ENCODE measurements around the gene PGA5. TPM values are rescaled to one million over a fixed set of nuclear protein-coding genes. Genes with fewer than 3 reads are reported as not detected.

PGA5 gene
- total and polyA plus RNA-seq, 10 of the 15 experiments (the other 5 are each of a cell fraction or from before 2014, with no cell fraction given) = not detected

GRCh38 chr11:61277186-61278000 is 36.4 kb downstream of the PGA5 start:
- 73% methylated on average over 13 of the region's 14 CpGs for WGBS (ENCODE audit: insufficient coverage, insufficient replicate concordance, low lambda C conversion rate, missing lambda C conversion rate)
- intact Hi-C loops (cut with micrococcal nuclease; ENCODE audit: unreplicated experiment) (no loop called here), in situ Hi-C loops (cut with MboI) (no loop called here)
- TF ChIP-seq KLF5 (IDR thresholded peaks at IDR 0.05; ENCODE audit: partially characterized antibody) (no peak), CREB1 (IDR thresholded peaks at IDR 0.05; ENCODE audit: low read depth) (no peak), FOS (IDR thresholded peaks at IDR 0.05; ENCODE audit: borderline replicate concordance, extremely low read depth, insufficient read length) (no peak), MTA3 (IDR thresholded peaks at IDR 0.05; ENCODE audit: borderline replicate concordance, low read length) (no peak), SUPT20H (IDR thresholded peaks at IDR 0.05; ENCODE audit: borderline replicate concordance, control insufficient read depth, low read depth, low read length) (no peak), ZNF687 (IDR thresholded peaks at IDR 0.05) (no peak), DPF2 (IDR thresholded peaks at IDR 0.05) (no peak), FOXM1 (IDR thresholded peaks at IDR 0.05; ENCODE audit: low read depth, low read length) (no peak), SREBF2 (IDR thresholded peaks at IDR 0.05; ENCODE audit: low read length) (no peak)
- TF ChIP-seq, protein P1, sequence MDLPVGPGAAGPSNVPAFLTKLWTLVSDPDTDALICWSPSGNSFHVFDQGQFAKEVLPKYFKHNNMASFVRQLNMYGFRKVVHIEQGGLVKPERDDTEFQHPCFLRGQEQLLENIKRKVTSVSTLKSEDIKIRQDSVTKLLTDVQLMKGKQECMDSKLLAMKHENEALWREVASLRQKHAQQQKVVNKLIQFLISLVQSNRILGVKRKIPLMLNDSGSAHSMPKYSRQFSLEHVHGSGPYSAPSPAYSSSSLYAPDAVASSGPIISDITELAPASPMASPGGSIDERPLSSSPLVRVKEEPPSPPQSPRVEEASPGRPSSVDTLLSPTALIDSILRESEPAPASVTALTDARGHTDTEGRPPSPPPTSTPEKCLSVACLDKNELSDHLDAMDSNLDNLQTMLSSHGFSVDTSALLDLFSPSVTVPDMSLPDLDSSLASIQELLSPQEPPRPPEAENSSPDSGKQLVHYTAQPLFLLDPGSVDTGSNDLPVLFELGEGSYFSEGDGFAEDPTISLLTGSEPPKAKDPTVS (IDR thresholded peaks at IDR 0.05; ENCODE audit: low read depth, low read length) = no peak
- Histone ChIP-seq H3K36me3 (ENCODE audit: control insufficient read depth in 2 of 2, insufficient read depth in 2 of 2, low read length in 1 of 2) (no peaks in the 10 kb centered on the region), H3K4me2 (ENCODE audit: control insufficient read depth, insufficient read depth) (no peak overlapping the region), H3K4me3 (no peak overlapping the region), H3K4me1 (ENCODE audit: control insufficient read depth, insufficient read depth, low read length) (no peaks in the 10 kb centered on the region), H2AFZ (ENCODE audit: control insufficient read depth, low read depth, low read length) (no peak overlapping the region), H3K9me3 (replicated peaks; ENCODE audit: control insufficient read depth, insufficient read depth, low read length) (no peaks in the 10 kb centered on the region), H3K27ac (ENCODE audit: control insufficient read depth, insufficient read depth) (no peak overlapping the region), H3K27me3 (replicated peaks in 1 of 2; ENCODE audit: control insufficient read depth in 2 of 2, insufficient read depth in 2 of 2, low read length in 1 of 2) (no peaks in the 10 kb centered on the region), H4K20me1 (ENCODE audit: control insufficient read depth, insufficient read depth) (no peaks in the 10 kb centered on the region), H3K9ac (ENCODE audit: control insufficient read depth, insufficient read depth, low read length) (no peak overlapping the region), H3K79me2 (ENCODE audit: control insufficient read depth, insufficient read depth, low read length) (no peaks in the 10 kb centered on the region)
- DNase-seq (ENCODE audit: low read depth, low spot score) = no peak
- RAD21 ChIA-PET (ENCODE audit: unreplicated experiment) = no interaction called here
- BruUV-seq (replicated peaks) = no TSS peak
- FAIRE-seq = no peak
- SMC1A ChIA-PET (ENCODE audit: uncharacterized antibody, unreplicated experiment) = no interaction called here
- ATAC-seq = no peak
- POLR2A ChIA-PET = no interaction called here
- CTCF ChIA-PET = no interaction called here
